ENCODE measurements around the gene AGAP3. TPM values are rescaled to one million over a fixed set of nuclear protein-coding genes. Genes with fewer than 3 reads are reported as not detected.

Gene AGAP3
- total RNA-seq, 1 donor from 2014 or later, result 58.0 TPM

GRCh38 chr7:151080522-151081169 is 5.6 kb upstream of the AGAP3 start, which contains the start of gene FASTK:
Gene FASTK (minus strand): TSS chr7:151080809. CDS start chr7:151080766, 43 bp downstream.
- H3K4me1 Mint-ChIP-seq (ENCODE audit: low read depth), result peaks cover 42% of the 10 kb centered on the region
- DNase-seq (ENCODE audit: low spot score), result peak; percentile 88
- H3K9me3 Mint-ChIP-seq, result no peaks in the 10 kb centered on the region
- H3K4me3 Mint-ChIP-seq, result peak within 1 kb of the TSS; percentile 95
- H3K36me3 Mint-ChIP-seq (ENCODE audit: low read depth), result peaks cover 20% of the 10 kb centered on the region
- H3K27me3 Mint-ChIP-seq (ENCODE audit: insufficient read depth), result peaks cover 10% of the 10 kb centered on the region
- peak within 1 kb of the TSS; percentile 88 for H3K27ac Mint-ChIP-seq
- intact Hi-C loops (cut with micrococcal nuclease), result loop anchor here (1.0 to 10.0 kb wide), 8 partner anchors 22 to 1456 kb away; partner anchors contain the start of genes ABCB8, ACTR3C, LRRC61 and NUB1

GRCh38 chr7:151081170-151082101 is 4.8 kb upstream of the AGAP3 start:
- intact Hi-C loops (cut with micrococcal nuclease), result loop anchor here (2.0 to 10.0 kb wide), 5 partner anchors 63 to 1457 kb away; partner anchors contain the start of genes ACTR3C, LRRC61 and NUB1
- Mint-ChIP-seq H3K27ac (no peak overlapping the region), H3K9me3 (no peaks in the 10 kb centered on the region), H3K4me1 (ENCODE audit: low read depth) (peaks cover 45% of the 10 kb centered on the region), H3K27me3 (ENCODE audit: insufficient read depth) (peaks cover 12% of the 10 kb centered on the region), H3K36me3 (ENCODE audit: low read depth) (peaks cover 13% of the 10 kb centered on the region), H3K4me3 (peak overlapping the region; percentile 95)
- no peak for DNase-seq (ENCODE audit: low spot score)

GRCh38 chr7:151082141-151083070 is 3.9 kb upstream of the AGAP3 start:
- H3K36me3 Mint-ChIP-seq (ENCODE audit: low read depth), result peaks cover 13% of the 10 kb centered on the region
- peak overlapping the region; percentile 86 for H3K27ac Mint-ChIP-seq
- H3K4me3 Mint-ChIP-seq, result peak overlapping the region; percentile 95
- intact Hi-C loops (cut with micrococcal nuclease), result loop anchor here (1.0 to 10.0 kb wide), 7 partner anchors 105 to 1458 kb away; partner anchors contain the start of genes ABCF2, ACTR3C, CHPF2 and LRRC61
- DNase-seq (ENCODE audit: low spot score), result no peak
- H3K4me1 Mint-ChIP-seq (ENCODE audit: low read depth), result peaks cover 45% of the 10 kb centered on the region
- no peaks in the 10 kb centered on the region for H3K9me3 Mint-ChIP-seq
- peaks cover 12% of the 10 kb centered on the region for H3K27me3 Mint-ChIP-seq (ENCODE audit: insufficient read depth)

- H3K27ac Mint-ChIP-seq, result peak within 1 kb of the TSS; percentile 86
- H3K9me3 Mint-ChIP-seq, result no peaks in the 10 kb centered on the region
- peaks cover 11% of the 10 kb centered on the region for H3K36me3 Mint-ChIP-seq (ENCODE audit: low read depth)
- H3K4me1 Mint-ChIP-seq (ENCODE audit: low read depth), result peaks cover 40% of the 10 kb centered on the region
- intact Hi-C loops (cut with micrococcal nuclease), result loop anchor here (1.0 to 10.0 kb wide), 7 partner anchors 106 to 1458 kb away; partner anchors contain the start of genes ABCF2, ACTR3C, CHPF2 and LRRC61
- DNase-seq (ENCODE audit: low spot score), result peak; percentile 82
- H3K4me3 Mint-ChIP-seq, result peak within 1 kb of the TSS; percentile 95
- peaks cover 15% of the 10 kb centered on the region for H3K27me3 Mint-ChIP-seq (ENCODE audit: insufficient read depth)
These were observed 3.0 kb upstream of the AGAP3 start, which contains the start of gene TMUB1 for GRCh38 chr7:151083071-151083823. Gene TMUB1 (minus strand): TSS chr7:151083493. CDS start chr7:151082563, 930 bp downstream.

- intact Hi-C loops (cut with micrococcal nuclease), result loop anchor here (1.0 to 10.0 kb wide), 7 partner anchors 106 to 1459 kb away; partner anchors contain the start of genes ABCF2, ACTR3C, CHPF2 and LRRC61
- H3K36me3 Mint-ChIP-seq (ENCODE audit: low read depth), result peaks cover 10% of the 10 kb centered on the region
These were observed 2.5 kb upstream of the AGAP3 start for GRCh38 chr7:151083824-151084160.

GRCh38 chr7:151085329-151085690 is 965 bp upstream of the AGAP3 start:
- DNase-seq (ENCODE audit: low spot score), result no peak
- Mint-ChIP-seq H3K27me3 (ENCODE audit: insufficient read depth) (peaks cover 20% of the 10 kb centered on the region), H3K36me3 (ENCODE audit: low read depth) (peaks cover 8% of the 10 kb centered on the region), H3K27ac (peak overlapping the region; percentile 81), H3K4me1 (ENCODE audit: low read depth) (peaks cover 39% of the 10 kb centered on the region), H3K9me3 (no peaks in the 10 kb centered on the region), H3K4me3 (peak overlapping the region; percentile 87)
- intact Hi-C loops (cut with micrococcal nuclease), result loop anchor here (10.0 kb wide), 2 partner anchors 1371 to 1461 kb away; a partner anchor contains a TSS

More at GRCh38 chr7:151083824-151084160, 2.5 kb upstream of the AGAP3 start:
- H3K4me1 Mint-ChIP-seq (ENCODE audit: low read depth), result peaks cover 38% of the 10 kb centered on the region
- H3K9me3 Mint-ChIP-seq, result no peaks in the 10 kb centered on the region
- peaks cover 17% of the 10 kb centered on the region for H3K27me3 Mint-ChIP-seq (ENCODE audit: insufficient read depth)
- H3K27ac Mint-ChIP-seq, result peak overlapping the region; percentile 55
- peak overlapping the region; percentile 78 for H3K4me3 Mint-ChIP-seq
- no peak for DNase-seq (ENCODE audit: low spot score)

- peaks cover 46% of the 10 kb centered on the region for H3K4me1 Mint-ChIP-seq (ENCODE audit: low read depth)
- no peak for DNase-seq (ENCODE audit: low spot score)
- H3K36me3 Mint-ChIP-seq (ENCODE audit: low read depth), result peaks cover 8% of the 10 kb centered on the region
- peak overlapping the region; percentile 88 for H3K4me3 Mint-ChIP-seq
- H3K27me3 Mint-ChIP-seq (ENCODE audit: insufficient read depth), result peaks cover 20% of the 10 kb centered on the region
- H3K9me3 Mint-ChIP-seq, result no peaks in the 10 kb centered on the region
- intact Hi-C loops (cut with micrococcal nuclease), result loop anchor here (1.0 to 10.0 kb wide), 4 partner anchors 24 to 1462 kb away; partner anchors contain the start of gene ABCF2
- H3K27ac Mint-ChIP-seq, result peak overlapping the region; percentile 74
These were observed 548 bp downstream of the AGAP3 start for GRCh38 chr7:151086802-151087244.

GRCh38 chr7:151087245-151088018 is 1.2 kb downstream of the AGAP3 start:
- Mint-ChIP-seq H3K4me3 (peak overlapping the region; percentile 88), H3K4me1 (ENCODE audit: low read depth) (peaks cover 41% of the 10 kb centered on the region), H3K27me3 (ENCODE audit: insufficient read depth) (peaks cover 20% of the 10 kb centered on the region), H3K36me3 (ENCODE audit: low read depth) (peaks cover 8% of the 10 kb centered on the region), H3K27ac (peak overlapping the region; percentile 84), H3K9me3 (no peaks in the 10 kb centered on the region)
- no peak for DNase-seq (ENCODE audit: low spot score)
- intact Hi-C loops (cut with micrococcal nuclease), result loop anchor here (1.0 to 10.0 kb wide), 4 partner anchors 24 to 1463 kb away; partner anchors contain the start of gene ABCF2

- intact Hi-C loops (cut with micrococcal nuclease), result loop anchor here (10.0 kb wide), 2 partner anchors 1373 to 1463 kb away; a partner anchor contains a TSS
- DNase-seq (ENCODE audit: low spot score), result no peak
- H3K9me3 Mint-ChIP-seq, result no peaks in the 10 kb centered on the region
- no peak overlapping the region for H3K27ac Mint-ChIP-seq
- H3K36me3 Mint-ChIP-seq (ENCODE audit: low read depth), result peaks cover 5% of the 10 kb centered on the region
- H3K4me3 Mint-ChIP-seq, result peak overlapping the region; percentile 88
- peaks cover 20% of the 10 kb centered on the region for H3K27me3 Mint-ChIP-seq (ENCODE audit: insufficient read depth)
- H3K4me1 Mint-ChIP-seq (ENCODE audit: low read depth), result peaks cover 35% of the 10 kb centered on the region
These were observed 2.0 kb downstream of the AGAP3 start for GRCh38 chr7:151088019-151088855.
